GM21529 (cell line): ENCODE measurements around the gene RBM25.
A peak's percentile ranks its signal among the peaks of the same experiment; 100 is the strongest.

Experiments
- ATAC-seq: cut with Tn5 transposase; IDR thresholded peaks from one replicate; pipeline ENCODE4 v1.9.1; 2021; ENCODE audit not compliant: unreplicated experiment

RBM25 gene

GRCh38 chr14:73102806-73103497, 44.6 kb downstream of the RBM25 start:
- no peak for ATAC-seq

- ATAC-seq, result no peak
Observed at GRCh38 chr14:73105050-73105449, 46.7 kb downstream of the RBM25 start.

GRCh38 chr14:73105727-73106126, 47.4 kb downstream of the RBM25 start:
- ATAC-seq, result no peak

- no peak for ATAC-seq
Observed at GRCh38 chr14:73116079-73116665, 57.8 kb downstream of the RBM25 start.

GRCh38 chr14:73124180-73124894, 66.0 kb downstream of the RBM25 start:
- ATAC-seq, result no peak

- ATAC-seq, result no peak
Observed at GRCh38 chr14:73125169-73125588, 66.8 kb downstream of the RBM25 start.

- no peak for ATAC-seq
Observed at GRCh38 chr14:73125746-73126145, 67.4 kb downstream of the RBM25 start.

GRCh38 chr14:73133795-73134194, 75.5 kb downstream of the RBM25 start:
- ATAC-seq, result no peak

GRCh38 chr14:73136085-73136386, 77.7 kb downstream of the RBM25 start:
- ATAC-seq, result no peak

GRCh38 chr14:73136387-73137225, 78.3 kb downstream of the RBM25 start, which contains the start of gene PSEN1:
TSS of gene PSEN1 (plus strand) at chr14:73136507. CDS start at chr14:73148020, 11,513 bp downstream.
- peak; percentile 86 for ATAC-seq

GRCh38 chr14:73140811-73141323, 82.5 kb downstream of the RBM25 start:
- no peak for ATAC-seq

GRCh38 chr14:73142216-73142615, 83.9 kb downstream of the RBM25 start:
- no peak for ATAC-seq

- ATAC-seq, result no peak
Observed at GRCh38 chr14:73143003-73143402, 84.7 kb downstream of the RBM25 start.

- ATAC-seq, result no peak
Observed at GRCh38 chr14:73143617-73144016, 85.3 kb downstream of the RBM25 start.

- ATAC-seq, result no peak
Observed at GRCh38 chr14:73145371-73145770, 87.0 kb downstream of the RBM25 start.

GRCh38 chr14:73146111-73146510, 87.8 kb downstream of the RBM25 start:
- no peak for ATAC-seq

GRCh38 chr14:73149753-73150152, 91.4 kb downstream of the RBM25 start:
- ATAC-seq, result no peak

- ATAC-seq, result no peak
Observed at GRCh38 chr14:73153272-73153671, 94.9 kb downstream of the RBM25 start.

GRCh38 chr14:73162251-73162650, 103.9 kb downstream of the RBM25 start:
- ATAC-seq, result no peak

GRCh38 chr14:73166399-73166798, 108.1 kb downstream of the RBM25 start:
- ATAC-seq, result no peak

GRCh38 chr14:73167727-73168126, 109.4 kb downstream of the RBM25 start:
- ATAC-seq, result no peak
